GM21447 (cell line): ENCODE data around the gene SLC6A11.

ENCODE experiments used
- ATAC-seq: cut with Tn5 transposase; IDR thresholded peaks from one replicate; pipeline ENCODE4 v1.9.1; 2021; ENCODE audit not compliant: unreplicated experiment

Gene SLC6A11

DNA sequence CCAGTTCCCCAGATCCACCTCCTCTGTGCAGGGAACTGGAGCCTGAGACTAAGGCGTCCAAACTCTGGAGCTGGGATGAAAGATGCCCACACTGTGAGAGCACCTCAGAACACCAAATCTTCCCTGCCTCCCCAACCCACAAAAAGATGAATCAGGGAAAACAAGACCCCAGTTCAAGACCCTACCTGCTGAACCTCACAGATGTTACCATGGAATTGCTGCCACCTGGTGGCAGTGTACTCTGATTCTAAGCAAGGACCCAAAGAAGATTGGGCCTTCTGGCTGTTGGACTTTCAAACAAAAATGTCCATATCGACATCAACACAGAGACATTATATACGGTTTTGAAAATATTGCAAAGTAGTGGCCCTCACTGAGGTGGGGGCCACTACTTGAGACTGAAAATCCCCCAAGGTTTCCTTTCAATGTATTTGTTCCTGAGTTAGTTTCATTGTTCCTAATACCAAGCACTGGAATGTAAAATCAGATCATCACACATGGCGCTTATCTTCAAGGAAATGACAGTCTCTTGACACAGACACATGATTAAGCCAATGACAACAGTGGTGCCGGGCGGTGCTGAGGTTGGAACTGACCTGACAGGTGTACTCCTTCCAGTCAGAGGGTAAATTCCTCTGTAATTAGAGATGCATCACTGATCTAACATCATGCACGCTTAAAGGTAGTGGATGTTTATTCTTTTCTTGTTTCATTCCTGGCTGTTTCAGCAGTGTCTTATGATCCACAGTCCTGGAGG, 67.6 kb downstream of the SLC6A11 start:
- ATAC-seq: no peak

DNA sequence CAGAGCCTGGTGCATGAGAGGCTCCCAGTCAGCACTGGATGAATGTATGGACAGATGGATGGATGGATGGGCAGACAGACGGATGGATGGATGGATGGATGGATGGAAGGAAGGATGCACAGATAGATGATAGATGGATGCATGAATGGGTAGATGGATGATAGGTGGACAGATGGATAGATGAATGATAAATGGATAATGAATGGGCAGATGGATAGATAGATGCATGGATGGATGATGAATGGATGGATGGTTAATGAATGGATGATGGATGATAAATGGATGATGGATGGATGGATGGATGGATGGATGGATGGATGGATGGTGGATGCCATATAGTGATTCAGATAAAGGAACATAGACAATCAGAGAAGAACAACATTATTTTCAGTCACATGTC, 71.0 kb downstream of the SLC6A11 start:
- ATAC-seq: no peak

DNA sequence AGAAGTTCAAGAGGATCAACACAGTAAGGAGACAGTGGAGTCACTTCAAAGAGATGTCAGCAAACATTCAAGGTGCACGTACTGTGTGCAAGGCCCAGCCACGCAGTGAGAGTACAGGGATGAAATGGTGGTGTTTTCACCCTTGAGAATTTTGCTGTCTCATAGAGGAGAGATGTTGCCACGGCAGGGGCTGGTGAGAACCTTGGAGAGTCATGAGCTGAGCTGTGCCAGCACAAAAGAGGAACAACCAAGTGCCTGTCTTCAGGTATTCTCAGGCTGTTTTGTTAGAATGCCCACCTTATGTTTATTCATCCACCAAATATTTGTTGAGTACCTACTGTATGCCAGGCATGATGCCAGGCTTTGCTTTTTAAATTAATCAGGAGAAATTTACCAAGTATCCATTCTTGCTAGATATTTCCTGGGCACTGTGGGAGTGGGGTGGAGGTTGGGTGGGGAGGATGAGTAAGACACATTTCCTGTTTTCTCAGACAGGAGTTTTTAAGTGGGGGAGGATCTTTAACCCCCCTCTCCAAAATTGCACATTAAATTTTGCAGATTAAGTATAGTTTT, 72.6 kb downstream of the SLC6A11 start:
- ATAC-seq: no peak

DNA sequence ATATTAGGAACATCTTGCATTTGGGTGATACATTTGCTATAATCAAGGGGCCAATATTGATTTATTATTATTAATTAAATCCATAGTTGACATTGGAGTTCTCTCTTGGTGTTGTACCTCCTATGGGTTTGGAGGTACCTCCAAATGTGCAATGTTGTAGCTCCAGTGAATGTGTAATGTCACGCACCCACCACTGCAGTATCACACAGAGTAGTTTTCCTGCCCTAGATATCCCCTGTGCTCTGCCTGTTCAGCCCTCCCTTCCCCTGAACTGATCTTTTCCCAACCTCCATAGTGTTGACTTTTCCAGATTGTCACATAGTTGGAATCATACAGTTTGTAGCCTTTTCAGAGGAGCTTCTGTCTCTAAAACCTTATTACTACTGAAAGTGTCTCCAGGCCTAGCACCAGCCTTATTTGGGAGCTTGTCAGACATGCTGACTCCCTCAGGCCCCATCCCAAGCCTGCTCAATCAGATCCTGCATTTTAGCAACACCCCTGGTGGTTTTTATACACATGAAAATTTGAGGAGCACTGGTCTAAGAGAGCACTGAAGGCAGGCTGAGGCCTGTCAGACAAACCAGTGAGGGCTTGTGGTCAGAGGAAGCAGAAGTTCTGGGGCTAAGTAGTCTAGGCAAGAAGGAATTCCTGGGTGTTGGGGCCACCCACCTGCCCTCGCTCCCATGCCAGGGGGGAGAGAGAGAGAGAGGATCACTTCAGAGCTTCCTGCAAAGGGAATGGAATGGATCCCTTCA, 73.4 kb downstream of the SLC6A11 start:
- no peak for ATAC-seq

DNA sequence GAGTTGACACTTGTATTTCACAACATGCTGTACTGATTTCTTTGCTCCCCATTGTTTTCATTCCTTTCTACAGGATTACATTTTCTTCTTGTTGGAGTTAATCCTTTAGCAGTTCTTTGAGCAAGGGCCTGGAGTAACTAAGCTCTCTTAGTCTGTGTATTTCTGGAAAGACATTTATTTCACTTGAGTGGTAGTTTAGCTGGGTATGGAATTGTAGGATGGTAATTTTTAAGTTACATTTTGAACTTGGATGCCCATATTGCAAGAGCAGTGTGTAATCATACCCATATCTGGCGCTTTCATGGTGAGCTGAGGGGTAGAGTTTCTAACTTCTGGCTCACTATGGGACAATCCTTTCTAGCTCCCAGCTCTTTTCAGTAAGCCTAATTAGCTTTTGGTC, 74.6 kb downstream of the SLC6A11 start:
- ATAC-seq: no peak

DNA sequence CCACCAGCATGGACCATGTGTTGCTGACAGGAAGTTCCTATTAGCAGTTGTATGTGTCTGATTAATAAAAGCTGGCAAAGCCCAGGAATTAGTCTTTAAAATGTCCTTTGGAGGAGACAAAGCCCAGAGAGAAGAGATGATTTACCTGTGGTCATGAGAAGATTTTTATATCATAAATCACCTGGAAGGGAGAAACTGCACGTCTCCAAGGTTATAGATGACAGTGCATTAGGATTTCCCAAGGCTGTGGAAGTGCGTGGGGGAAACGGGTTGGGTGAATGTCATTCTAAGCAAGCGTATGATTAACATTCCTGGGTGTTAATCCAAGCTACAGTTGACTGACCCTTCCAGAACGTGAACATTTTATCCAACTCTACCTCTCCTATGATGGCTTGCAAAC, 76.6 kb downstream of the SLC6A11 start:
- no peak for ATAC-seq

DNA sequence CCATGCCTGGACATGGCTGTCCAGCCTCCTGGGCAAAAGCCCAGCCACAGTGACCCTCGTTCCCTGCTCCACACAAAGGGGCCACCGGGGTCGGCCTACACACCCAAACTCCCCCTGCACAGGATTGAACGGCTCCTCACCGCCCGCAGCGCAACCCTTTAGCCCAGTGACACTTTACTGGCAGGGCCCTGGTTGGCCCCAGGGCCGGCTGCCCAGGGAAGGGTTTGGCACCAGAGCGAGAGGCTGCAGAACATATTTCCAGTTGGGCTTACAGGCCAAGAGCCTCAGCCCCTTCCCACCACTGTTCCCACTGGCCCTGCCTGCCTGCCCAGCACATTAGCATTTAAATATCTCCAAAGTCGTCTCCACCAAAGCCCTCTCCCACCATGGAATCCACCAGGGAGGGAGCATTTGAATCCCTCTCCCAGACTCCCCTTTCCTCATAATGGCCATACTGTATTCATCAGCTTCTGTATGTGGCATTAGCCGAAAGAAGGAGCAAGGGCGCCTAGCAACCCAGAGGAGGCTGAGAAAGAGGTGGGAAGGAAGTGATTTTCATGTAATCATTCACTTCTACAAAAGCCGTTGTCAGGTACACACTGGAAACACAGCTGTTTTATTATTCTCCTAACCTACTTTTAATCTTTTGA, 85.4 kb downstream of the SLC6A11 start:
- no peak for ATAC-seq

DNA sequence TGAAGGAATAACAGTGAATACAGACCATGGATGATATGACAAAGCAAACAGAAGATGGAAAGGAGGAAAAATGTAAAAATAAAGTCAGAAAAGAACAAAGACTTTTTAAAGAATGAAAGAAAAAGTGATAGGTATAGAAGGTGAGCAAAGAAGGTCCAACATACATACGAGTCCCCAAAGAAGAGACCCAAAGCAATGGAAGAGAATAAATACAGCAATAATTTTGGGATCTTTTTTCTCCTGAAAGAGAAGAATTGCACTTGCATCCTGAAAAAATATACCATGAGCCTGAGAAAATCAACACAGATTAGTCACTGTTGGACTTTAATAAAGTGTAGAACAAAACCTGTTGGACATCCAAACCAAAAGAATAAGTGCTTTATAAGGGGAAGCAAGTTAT, 91.2 kb downstream of the SLC6A11 start:
- ATAC-seq: no peak

DNA sequence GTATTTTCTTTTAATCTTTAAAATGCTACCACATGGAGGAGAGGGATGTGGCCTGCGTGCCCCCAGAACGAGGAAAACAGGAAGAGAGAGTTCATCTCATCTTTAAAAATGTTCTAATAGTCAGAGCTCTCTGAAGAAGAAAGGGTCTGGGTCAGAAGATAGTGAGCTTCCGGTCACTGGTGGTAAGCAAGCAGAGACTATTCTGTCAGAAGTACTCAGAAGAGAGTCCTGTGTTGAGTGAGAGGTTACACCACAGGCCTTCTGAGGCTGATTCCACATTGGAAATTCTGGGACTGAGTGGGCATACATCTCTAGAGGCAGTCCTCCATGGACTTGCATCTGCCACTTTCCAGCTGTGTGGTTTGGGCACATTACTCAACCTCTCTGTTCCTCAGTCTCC, 94.3 kb downstream of the SLC6A11 start:
- no peak for ATAC-seq

DNA sequence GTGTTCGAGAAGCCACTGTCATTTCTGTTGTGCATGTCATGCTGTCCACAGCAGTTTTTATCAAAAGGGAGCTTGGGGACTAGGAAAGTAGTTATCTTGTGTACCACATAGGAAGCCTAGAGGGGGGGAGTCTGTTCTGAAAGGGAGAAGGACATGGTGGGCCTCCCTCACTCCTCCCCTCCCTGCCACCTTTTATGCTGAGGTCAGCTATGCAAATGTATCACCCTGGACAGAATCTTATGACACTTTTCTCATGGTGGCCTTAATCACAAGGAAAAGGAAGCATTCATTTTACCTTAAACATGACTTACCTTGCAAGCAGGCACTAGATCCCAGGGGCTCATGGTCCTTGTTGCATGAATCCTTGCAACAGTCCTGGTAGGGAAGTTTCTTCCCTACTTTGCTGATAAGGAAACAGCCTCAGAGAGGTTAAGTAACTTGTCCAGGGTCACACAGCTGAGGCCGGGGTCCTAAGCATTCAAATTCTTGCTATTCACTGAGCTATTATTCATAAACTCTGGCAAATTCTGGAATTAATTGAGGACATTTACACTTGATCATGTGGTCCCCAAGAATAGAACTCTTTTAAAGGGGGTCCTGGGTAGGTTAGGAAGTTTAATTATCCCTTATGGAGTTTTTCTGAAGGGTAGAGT, 95.4 kb downstream of the SLC6A11 start:
- ATAC-seq: no peak

DNA sequence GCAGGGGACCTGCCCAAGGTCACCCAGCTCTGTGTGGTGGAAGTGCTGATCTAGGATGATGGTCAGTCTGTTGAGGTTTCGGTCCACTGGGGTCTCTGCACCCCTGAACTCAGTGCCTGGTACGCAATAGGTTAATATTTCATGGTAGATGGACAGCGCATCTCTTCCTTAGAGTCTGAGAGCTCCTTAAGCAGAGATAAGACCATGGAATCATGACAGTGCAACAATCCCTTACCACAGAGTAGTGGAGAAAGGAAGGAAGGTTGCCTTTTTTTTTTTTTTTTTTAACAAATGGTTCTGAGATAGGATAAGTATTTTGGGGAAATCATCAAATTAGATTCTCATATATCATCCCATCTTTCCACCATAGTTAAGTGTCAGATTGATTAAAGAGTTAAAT, 96.8 kb downstream of the SLC6A11 start:
- no peak for ATAC-seq

DNA sequence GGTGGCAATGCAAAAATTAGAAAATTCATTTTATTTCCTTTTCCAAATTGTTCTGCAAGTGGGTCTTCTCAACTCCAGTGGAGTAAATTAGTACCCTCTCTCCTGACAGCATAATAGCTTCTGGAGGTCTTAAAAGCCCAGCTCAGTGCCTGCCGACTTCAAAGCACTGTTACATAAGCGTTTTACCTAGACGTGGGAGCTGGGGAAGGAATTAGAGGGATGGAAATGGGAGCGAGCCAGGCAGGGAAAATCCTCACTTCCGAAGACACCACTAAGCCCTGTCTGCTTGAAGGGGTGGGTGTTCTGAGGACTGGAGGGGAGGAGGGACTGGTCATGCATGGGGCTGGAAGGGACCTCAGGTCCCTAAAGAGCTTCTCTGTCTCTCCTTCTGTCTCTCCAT, 99.3 kb downstream of the SLC6A11 start:
- no peak for ATAC-seq

DNA sequence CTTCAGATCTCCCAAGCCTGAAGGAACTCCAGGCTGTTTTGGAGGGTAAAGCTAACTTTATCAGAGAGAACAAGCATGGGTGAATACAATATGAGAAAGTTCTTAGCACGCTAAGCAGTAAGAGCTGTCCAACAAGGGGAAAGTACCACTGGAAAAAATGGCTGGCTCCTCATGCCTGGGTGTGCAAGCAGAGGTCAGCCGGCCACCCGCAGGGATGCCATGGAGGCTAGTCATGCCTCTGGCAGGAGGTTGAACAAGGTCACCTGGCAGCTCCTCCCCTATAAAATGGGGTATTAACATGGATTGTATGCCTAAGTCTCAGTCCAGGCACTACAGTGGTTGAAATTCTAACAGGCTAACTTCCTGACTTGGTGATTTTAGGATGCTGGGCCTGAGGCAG, 101.1 kb downstream of the SLC6A11 start:
- no peak for ATAC-seq

DNA sequence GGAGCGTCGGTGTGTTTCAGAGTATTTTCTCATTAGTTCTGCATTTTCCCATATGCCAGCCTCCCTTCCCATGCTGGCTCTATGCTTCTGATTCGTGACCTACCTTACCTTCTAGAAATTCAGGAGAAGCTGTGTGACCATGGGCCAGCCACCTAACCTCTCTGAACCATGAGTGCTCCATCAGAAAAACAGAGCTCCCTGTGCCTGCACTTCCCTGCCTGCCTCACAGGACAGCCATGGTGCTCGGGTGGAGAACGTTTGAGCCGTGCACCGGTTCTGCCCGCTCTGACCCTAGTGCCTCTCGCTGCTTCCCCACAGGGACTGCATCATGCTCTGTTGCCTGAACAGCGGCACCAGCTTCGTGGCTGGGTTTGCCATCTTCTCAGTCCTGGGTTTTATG, 102.0 kb downstream of the SLC6A11 start:
- no peak for ATAC-seq

DNA sequence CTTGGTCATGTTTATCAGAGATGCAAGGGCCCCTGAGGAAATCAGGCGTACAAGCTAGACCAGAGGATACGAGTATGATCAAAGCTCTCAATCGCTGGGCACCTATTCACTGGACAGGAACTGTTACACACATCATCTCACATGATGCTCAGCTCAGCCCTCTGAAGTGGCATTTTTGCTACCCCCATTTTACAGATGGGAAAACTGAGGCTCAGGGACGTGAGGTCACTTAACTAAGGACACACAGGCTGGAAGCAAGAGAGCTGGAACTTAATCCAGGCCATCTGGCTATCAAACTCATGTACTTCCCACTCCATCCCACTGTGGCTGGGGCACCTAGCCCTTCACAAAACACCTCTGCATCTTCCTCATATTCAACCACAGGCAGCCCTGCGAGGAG, 103.6 kb downstream of the SLC6A11 start:
- no peak for ATAC-seq

DNA sequence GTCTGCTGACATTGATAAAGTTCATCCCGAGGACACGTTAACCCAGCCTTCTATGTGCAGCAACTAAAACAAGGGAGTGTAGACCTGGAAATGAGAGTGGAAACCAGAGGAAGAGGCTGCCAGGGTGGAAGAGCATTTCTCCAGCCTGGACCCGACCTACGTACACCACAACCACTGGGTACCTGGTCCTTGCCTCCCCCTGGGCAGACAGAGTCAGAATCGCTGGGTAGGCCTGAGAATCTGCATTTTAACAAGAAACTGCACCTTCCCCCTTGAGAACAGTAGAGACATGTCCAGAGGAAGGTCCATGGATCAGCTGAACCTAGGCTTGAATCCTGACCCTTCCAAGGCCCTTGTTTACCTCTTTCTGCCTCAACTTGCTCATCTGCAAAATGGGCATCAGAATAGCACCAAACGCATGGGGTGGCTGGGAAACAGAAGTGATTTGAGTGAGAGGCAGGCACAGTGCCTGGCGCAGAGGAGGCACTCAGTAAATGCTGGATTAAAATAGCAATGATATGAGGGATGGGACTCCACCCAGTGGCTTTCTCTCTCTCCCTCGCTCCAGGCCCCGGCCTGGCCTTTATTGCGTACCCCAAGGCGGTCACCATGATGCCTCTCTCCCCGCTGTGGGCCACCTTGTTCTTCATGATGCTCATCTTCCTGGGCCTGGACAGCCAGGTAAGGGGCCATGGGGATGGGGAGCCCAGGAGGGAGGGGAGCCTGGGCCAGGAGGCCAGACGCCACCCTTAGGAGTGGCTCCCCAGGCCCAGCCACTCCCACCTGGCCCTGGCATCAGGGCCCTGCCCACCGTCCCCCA, 109.6 kb downstream of the SLC6A11 start:
- ATAC-seq: no peak

DNA sequence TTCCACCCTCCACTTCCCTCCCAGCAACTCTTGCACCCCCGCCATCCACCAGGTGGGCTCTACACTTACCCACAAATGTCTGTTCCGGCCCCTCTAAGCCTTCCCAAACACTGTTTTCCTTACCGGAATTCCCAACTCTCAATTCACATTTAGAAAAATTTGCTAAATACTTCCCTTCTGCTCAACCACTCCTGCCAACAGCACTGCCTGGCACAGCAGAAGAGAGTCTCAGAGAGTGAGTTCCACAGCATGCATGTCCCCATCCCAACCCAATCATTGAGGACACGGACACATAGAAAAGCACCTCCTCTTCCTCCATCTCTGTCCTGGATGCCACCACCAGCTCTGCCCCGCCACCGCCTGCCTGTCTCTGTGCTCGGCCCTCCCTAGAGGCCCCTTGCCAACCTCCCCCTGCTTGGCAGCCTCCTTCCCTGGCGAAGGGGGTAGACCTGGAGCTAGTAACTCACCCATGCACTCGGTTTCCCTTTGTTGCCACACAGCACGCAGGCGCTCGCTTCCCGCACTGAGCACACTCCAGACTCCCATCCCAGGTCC, 110.3 kb downstream of the SLC6A11 start:
- ATAC-seq: no peak

DNA sequence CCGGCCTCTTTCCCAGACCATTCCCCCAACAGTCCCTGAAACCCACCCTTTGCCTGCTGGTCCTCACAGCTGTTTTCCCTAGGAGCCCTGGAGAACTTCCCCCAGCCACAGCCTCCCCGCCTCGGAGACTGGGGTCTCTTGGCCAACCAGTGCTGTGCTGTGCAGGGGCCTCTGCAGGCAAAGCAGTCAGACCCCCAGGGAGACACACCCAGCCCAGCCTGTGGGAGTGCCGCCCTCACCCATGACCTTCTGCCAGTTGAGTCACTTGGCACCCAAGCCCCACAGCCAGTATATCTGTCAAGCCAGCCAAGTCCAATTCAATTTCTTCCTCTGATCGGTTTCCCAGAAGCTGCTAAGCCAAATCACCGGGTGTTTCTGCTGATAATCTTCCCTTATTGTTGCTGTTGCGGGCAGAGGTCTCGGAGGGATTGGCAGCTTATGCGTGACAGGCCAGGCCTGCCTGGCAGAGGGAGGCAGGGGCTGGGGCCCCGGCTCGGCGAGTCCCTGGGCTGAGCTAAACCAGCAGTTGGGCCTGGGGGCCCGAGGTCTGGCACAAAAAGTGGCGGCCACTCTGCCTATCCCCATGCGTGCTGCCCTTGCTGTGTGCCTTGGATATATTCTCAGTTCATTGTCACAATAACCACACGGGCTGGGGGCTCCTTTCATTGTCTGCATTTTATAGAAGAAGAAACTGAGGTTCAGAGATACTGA, 110.9 kb downstream of the SLC6A11 start:
- no peak for ATAC-seq

DNA sequence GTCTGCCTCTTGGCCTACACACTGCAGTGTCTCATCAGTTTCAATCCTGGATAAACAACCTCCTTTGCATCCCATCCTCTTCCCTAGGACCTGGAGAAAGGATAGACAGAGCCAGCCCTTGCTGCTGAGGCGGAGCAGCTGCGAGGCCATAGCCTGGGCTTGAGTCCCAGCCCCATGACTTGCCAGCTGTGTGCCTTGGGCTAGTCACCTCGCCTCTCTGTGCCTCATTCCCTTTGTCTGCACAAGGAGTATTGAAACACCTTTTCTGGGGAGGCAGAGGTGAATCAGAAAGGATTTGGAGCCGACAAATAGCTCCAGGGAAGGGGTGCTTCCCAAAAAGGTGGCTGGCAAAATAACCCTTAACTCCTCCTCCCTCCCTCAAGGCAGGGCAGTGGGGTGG, 111.5 kb downstream of the SLC6A11 start:
- no peak for ATAC-seq
